Measurements from ENCODE around the gene PPP1R3F. TPM values are rescaled to one million over a fixed set of nuclear protein-coding genes. Genes with fewer than 3 reads are reported as not detected.

The PPP1R3F gene
- total RNA-seq, 1 donor from 2014 or later = 5.6 TPM

GRCh38 chrX:49230500-49231232 lies 38.9 kb upstream of the PPP1R3F start:
- peak overlapping the region; percentile 38 for H3K4me3 Mint-ChIP-seq
- peaks cover 4% of the 10 kb centered on the region for H3K4me1 Mint-ChIP-seq
- Histone ChIP-seq H3K9me3 (ENCODE audit: low read depth) (no peaks in the 10 kb centered on the region), H3K79me2 (ENCODE audit: low read depth) (no peaks in the 10 kb centered on the region), H3K4me1 (no peaks in the 10 kb centered on the region), H2AFZ (replicated peaks) (peak overlapping the region; percentile 63), H3K9ac (no peak overlapping the region), H3K27ac (no peak overlapping the region), H4K20me1 (ENCODE audit: low read depth) (no peaks in the 10 kb centered on the region), H3K4me3 (peak overlapping the region; percentile 43), H3K4me2 (peak overlapping the region; percentile 76), H3K27me3 (no peaks in the 10 kb centered on the region), H3F3A (ENCODE audit: low read depth) (no peaks in the 10 kb centered on the region), H3K36me3 (no peaks in the 10 kb centered on the region)
- DNase-seq (ENCODE audit: low spot score) = peak; percentile 72
- TF ChIP-seq CTCF (IDR thresholded peaks at IDR 0.05) = peak; percentile 33
- TF ChIP-seq EZH2phosphoT487 (IDR thresholded peaks at IDR 0.05) = no peak
- H3K27ac Mint-ChIP-seq = no peak overlapping the region
- H3K9me3 Mint-ChIP-seq = peaks cover 19% of the 10 kb centered on the region
- no peaks in the 10 kb centered on the region for H3K36me3 Mint-ChIP-seq
- peaks cover 8% of the 10 kb centered on the region for H3K27me3 Mint-ChIP-seq (ENCODE audit: insufficient read depth, low read depth)

GRCh38 chrX:49231333-49232000 lies 38.1 kb upstream of the PPP1R3F start:
- H3K4me3 ChIP-seq = no peak overlapping the region
- H3K36me3 ChIP-seq = no peaks in the 10 kb centered on the region
- Mint-ChIP-seq H3K36me3 (no peaks in the 10 kb centered on the region), H3K27me3 (ENCODE audit: insufficient read depth, low read depth) (peaks cover 8% of the 10 kb centered on the region), H3K9me3 (peaks cover 17% of the 10 kb centered on the region), H3K4me1 (peaks cover 4% of the 10 kb centered on the region), H3K27ac (no peak overlapping the region), H3K4me3 (no peak overlapping the region)
- no peaks in the 10 kb centered on the region for H3K9me3 ChIP-seq (ENCODE audit: low read depth)
- H3K4me2 ChIP-seq = peak overlapping the region; percentile 76
- no peak overlapping the region for H2AFZ ChIP-seq (replicated peaks)
- no peak for DNase-seq (ENCODE audit: low spot score)
- no peaks in the 10 kb centered on the region for H4K20me1 ChIP-seq (ENCODE audit: low read depth)
- H3K27ac ChIP-seq = no peak overlapping the region
- H3K27me3 ChIP-seq = no peaks in the 10 kb centered on the region
- no peak overlapping the region for H3K9ac ChIP-seq
- peaks cover 3% of the 10 kb centered on the region for H3K4me1 ChIP-seq
- H3F3A ChIP-seq (ENCODE audit: low read depth) = no peaks in the 10 kb centered on the region
- TF ChIP-seq EZH2phosphoT487 (IDR thresholded peaks at IDR 0.05) (no peak), CTCF (IDR thresholded peaks at IDR 0.05) (no peak), EZH2 (IDR thresholded peaks at IDR 0.05) (no peak)
- peaks cover 6% of the 10 kb centered on the region for H3K79me2 ChIP-seq (ENCODE audit: low read depth)

- Mint-ChIP-seq H3K4me1 (peaks cover 7% of the 10 kb centered on the region), H3K27me3 (ENCODE audit: insufficient read depth, low read depth) (peaks cover 8% of the 10 kb centered on the region), H3K4me3 (no peak overlapping the region), H3K36me3 (no peaks in the 10 kb centered on the region), H3K9me3 (peaks cover 18% of the 10 kb centered on the region), H3K27ac (no peak overlapping the region)
- H3K4me3 ChIP-seq = no peak overlapping the region
- H3F3A ChIP-seq (ENCODE audit: low read depth) = no peaks in the 10 kb centered on the region
- H3K9me3 ChIP-seq (ENCODE audit: low read depth) = no peaks in the 10 kb centered on the region
- H3K27me3 ChIP-seq = no peaks in the 10 kb centered on the region
- no peak for DNase-seq (ENCODE audit: low spot score)
- no peak overlapping the region for H3K9ac ChIP-seq
- H2AFZ ChIP-seq (replicated peaks) = no peak overlapping the region
- H3K4me1 ChIP-seq = peaks cover 3% of the 10 kb centered on the region
- TF ChIP-seq EZH2phosphoT487 (IDR thresholded peaks at IDR 0.05) = no peak
- TF ChIP-seq CTCF (IDR thresholded peaks at IDR 0.05) = no peak
- no peak for TF ChIP-seq EZH2 (IDR thresholded peaks at IDR 0.05)
- H3K27ac ChIP-seq = no peak overlapping the region
- H3K4me2 ChIP-seq = no peak overlapping the region
- no peaks in the 10 kb centered on the region for H3K36me3 ChIP-seq
- peaks cover 6% of the 10 kb centered on the region for H3K79me2 ChIP-seq (ENCODE audit: low read depth)
- no peaks in the 10 kb centered on the region for H4K20me1 ChIP-seq (ENCODE audit: low read depth)
Observed at GRCh38 chrX:49232525-49232924, 37.1 kb upstream of the PPP1R3F start.
